AG04449 (cell line): ENCODE measurements around the gene GRID1.
A peak's percentile ranks its signal among the peaks of the same experiment; 100 is the strongest.

Experiments
- CTCF ChIA-PET: fragments of 350-600 bp; formaldehyde crosslinking; extraction: SDS; loops from one replicate; lab custom pipeline; 2021; ENCODE audit warnings: antibody characterized with exemption; lab: Yijun Ruan, JAX
- POLR2A ChIA-PET: fragments of 400-600, 350-600 bp; formaldehyde crosslinking; extraction: SDS; loops from one replicate; lab custom pipeline; 2020; ENCODE audit warnings: antibody characterized with exemption, inconsistent platforms; lab: Yijun Ruan, JAX
- DNase-seq: peaks from one replicate; pipeline ENCODE4 v3.0.0-alpha.2; 2010; ENCODE audit warnings: low read depth, low spot score
- H3K4me3 ChIP-seq: 2 replicates; pipeline ENCODE4 v1.5.1; 2011; ENCODE audit warnings: low read depth, mild to moderate bottlenecking, control low read depth, low read length
- CTCF ChIP-seq: IDR thresholded peaks from one replicate; pipeline ENCODE4 v1.5.1; 2011; ENCODE audit warnings: mild to moderate bottlenecking, moderate library complexity, low read length, control low read depth, inconsistent platforms; ENCODE audit not compliant: insufficient read depth; ENCODE audit errors: missing control alignments

GRID1 gene

GRCh38 chr10:85645053-85645452 lies 721.5 kb downstream of the GRID1 start:
- POLR2A ChIA-PET = no interaction called here
- CTCF ChIA-PET = no interaction called here
- H3K4me3 ChIP-seq = no peak overlapping the region
- no peak for TF ChIP-seq CTCF
- DNase-seq = no peak

GRCh38 chr10:85643845-85644525 lies 722.6 kb downstream of the GRID1 start:
- ChIA-PET CTCF (no interaction called here), POLR2A (no interaction called here)
- no peak overlapping the region for H3K4me3 ChIP-seq
- TF ChIP-seq CTCF = no peak
- no peak for DNase-seq

- H3K4me3 ChIP-seq = no peak overlapping the region
- DNase-seq = no peak
- ChIA-PET CTCF (no interaction called here), POLR2A (interaction anchor here (0.6 kb wide), 1 partner anchor 60 kb away, joined by 3 read pairs; no protein-coding TSS in a partner anchor)
- no peak for TF ChIP-seq CTCF
Measured at GRCh38 chr10:85643171-85643844, 723.3 kb downstream of the GRID1 start.

- ChIA-PET CTCF (no interaction called here), POLR2A (interaction anchor here (0.6 kb wide), 1 partner anchor 60 kb away, joined by 3 read pairs; no protein-coding TSS in a partner anchor)
- no peak overlapping the region for H3K4me3 ChIP-seq
- DNase-seq = peak; percentile 66
- no peak for TF ChIP-seq CTCF
Measured at GRCh38 chr10:85642421-85643170, 724.0 kb downstream of the GRID1 start.

GRCh38 chr10:85642082-85642420 lies 724.5 kb downstream of the GRID1 start:
- H3K4me3 ChIP-seq = no peak overlapping the region
- no peak for DNase-seq
- CTCF ChIA-PET = no interaction called here
- TF ChIP-seq CTCF = no peak
- POLR2A ChIA-PET = no interaction called here

- no peak for TF ChIP-seq CTCF
- ChIA-PET POLR2A (no interaction called here), CTCF (no interaction called here)
- DNase-seq = no peak
- H3K4me3 ChIP-seq = no peak overlapping the region
Measured at GRCh38 chr10:85641479-85642009, 725.1 kb downstream of the GRID1 start.
